SU-DHL-6 (cell line): ENCODE measurements around the gene ZNF438.

ENCODE experiments used
- H2AFZ ChIP-seq: fragments of 200-600 bp; sonication (generic); 2 replicates; pipeline ENCODE4 v1.6.1; 2014; ENCODE audit warnings: low read depth, mild to moderate bottlenecking, moderate library complexity, mixed read lengths, antibody characterized with exemption, low read length; ENCODE audit not compliant: severe bottlenecking
- H3F3A ChIP-seq: fragments of 200-600 bp; shearing (Covaris generic); 2 replicates; pipeline ENCODE4 v1.6.0; 2016; ENCODE audit warnings: antibody characterized with exemption, mild to moderate bottlenecking; ENCODE audit not compliant: insufficient read depth
- H3K27ac ChIP-seq: fragments of 200-600 bp; sonication (generic); 2 replicates; pipeline ENCODE4 v1.5.1; 2016; ENCODE audit warnings: low read depth, mild to moderate bottlenecking, low read length, moderate library complexity, mixed read lengths
- H3K27me3 ChIP-seq: fragments of 200-600 bp; sonication (generic), shearing (Covaris generic); 2 replicates; pipeline ENCODE4 v1.6.0; 2014; ENCODE audit warnings: mild to moderate bottlenecking, low read length
- H3K36me3 ChIP-seq: fragments of 200-600 bp; sonication (generic); 2 replicates; pipeline ENCODE4 v1.6.1; 2014; ENCODE audit warnings: mild to moderate bottlenecking, low read length, mixed read lengths
- H3K4me2 ChIP-seq: fragments of 300-600, 200-600 bp; shearing (Covaris generic), sonication (generic); 2 replicates; pipeline ENCODE4 v1.6.0; 2014; ENCODE audit warnings: low read length, low read depth, mild to moderate bottlenecking; ENCODE audit not compliant: poor library complexity, severe bottlenecking
- H3K4me3 ChIP-seq: fragments of 200-600 bp; sonication (generic); 2 replicates; pipeline ENCODE4 v1.5.1; 2014; ENCODE audit warnings: antibody characterized with exemption, low read length, mild to moderate bottlenecking, mixed read lengths; ENCODE audit not compliant: insufficient read depth, poor library complexity, severe bottlenecking
- H3K79me2 ChIP-seq: fragments of 200-600 bp; sonication (generic); 2 replicates; pipeline ENCODE4 v1.6.1; 2014; ENCODE audit warnings: mild to moderate bottlenecking, low read length, moderate library complexity; ENCODE audit not compliant: insufficient read depth
- H3K9ac ChIP-seq: fragments of 200-600 bp; sonication (generic); 2 replicates; pipeline ENCODE4 v1.7.0; 2014; ENCODE audit warnings: mild to moderate bottlenecking, low read length
- H3K9me2 ChIP-seq: fragments of 200-600 bp; sonication (generic); replicated peaks from 2 replicates; pipeline ENCODE4 v1.6.1; 2014; ENCODE audit warnings: low read length; ENCODE audit not compliant: insufficient read depth
- H3K9me3 ChIP-seq: fragments of 200-600 bp; sonication (generic); 2 replicates; pipeline ENCODE4 v1.6.1; 2014; ENCODE audit warnings: low read length, mixed read lengths; ENCODE audit not compliant: insufficient read depth
- H4K20me1 ChIP-seq: fragments of 200-600 bp; sonication (generic); 2 replicates; pipeline ENCODE4 v1.6.1; 2014; ENCODE audit warnings: low read depth, mild to moderate bottlenecking, antibody characterized with exemption, low read length, moderate library complexity, mixed read lengths
- EZH2phosphoT487 ChIP-seq: fragments of 200-600 bp; sonication (generic), shearing (Covaris generic); conservative IDR thresholded peaks from 2 replicates; pipeline ENCODE4 v1.6.1; 2018; ENCODE audit warnings: mild to moderate bottlenecking, antibody characterized with exemption, low read length, moderate library complexity, mixed read lengths
- TF ChIP-seq, protein P1 (sequence below): fragments of 200-600 bp; sonication (generic); IDR thresholded peaks from one replicate; pipeline ENCODE4 v1.5.1; 2017; ENCODE audit warnings: antibody characterized with exemption, mild to moderate bottlenecking, low read length, moderate library complexity; ENCODE audit not compliant: insufficient read depth, poor library complexity, severe bottlenecking

Gene ZNF438

GRCh38 chr10:30939643-30940251 lies 91.9 kb downstream of the ZNF438 start:
- Histone ChIP-seq H3K4me3 (no peak overlapping the region), H3K36me3 (no peaks in the 10 kb centered on the region)

DNA sequence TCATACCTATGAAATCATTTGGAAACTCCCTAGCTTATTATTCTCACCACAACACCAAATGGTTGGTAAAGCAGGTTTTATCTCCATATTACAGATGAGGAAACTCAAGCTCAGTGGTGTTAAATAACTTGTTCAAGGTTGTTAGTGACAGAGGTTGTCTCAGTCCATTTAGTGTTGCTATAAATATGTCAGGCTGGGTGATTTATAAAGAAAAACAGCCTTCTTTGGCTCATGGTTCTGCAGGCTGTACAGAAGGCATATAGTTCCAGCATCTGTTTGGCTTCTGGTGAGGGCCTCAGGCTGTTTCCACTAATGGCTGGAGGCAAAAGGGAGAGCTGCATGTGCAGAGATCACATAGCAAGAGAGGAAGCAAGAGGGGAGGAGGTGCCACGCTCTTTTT lies 96.6 kb downstream of the ZNF438 start:
- Histone ChIP-seq H3K36me3 (no peaks in the 10 kb centered on the region), H3K9ac (no peak overlapping the region)

More at GRCh38 chr10:30939643-30940251, 91.9 kb downstream of the ZNF438 start:
- H2AFZ ChIP-seq = no peak overlapping the region
- TF ChIP-seq, protein P1, sequence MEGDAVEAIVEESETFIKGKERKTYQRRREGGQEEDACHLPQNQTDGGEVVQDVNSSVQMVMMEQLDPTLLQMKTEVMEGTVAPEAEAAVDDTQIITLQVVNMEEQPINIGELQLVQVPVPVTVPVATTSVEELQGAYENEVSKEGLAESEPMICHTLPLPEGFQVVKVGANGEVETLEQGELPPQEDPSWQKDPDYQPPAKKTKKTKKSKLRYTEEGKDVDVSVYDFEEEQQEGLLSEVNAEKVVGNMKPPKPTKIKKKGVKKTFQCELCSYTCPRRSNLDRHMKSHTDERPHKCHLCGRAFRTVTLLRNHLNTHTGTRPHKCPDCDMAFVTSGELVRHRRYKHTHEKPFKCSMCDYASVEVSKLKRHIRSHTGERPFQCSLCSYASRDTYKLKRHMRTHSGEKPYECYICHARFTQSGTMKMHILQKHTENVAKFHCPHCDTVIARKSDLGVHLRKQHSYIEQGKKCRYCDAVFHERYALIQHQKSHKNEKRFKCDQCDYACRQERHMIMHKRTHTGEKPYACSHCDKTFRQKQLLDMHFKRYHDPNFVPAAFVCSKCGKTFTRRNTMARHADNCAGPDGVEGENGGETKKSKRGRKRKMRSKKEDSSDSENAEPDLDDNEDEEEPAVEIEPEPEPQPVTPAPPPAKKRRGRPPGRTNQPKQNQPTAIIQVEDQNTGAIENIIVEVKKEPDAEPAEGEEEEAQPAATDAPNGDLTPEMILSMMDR = no peak
- TF ChIP-seq EZH2phosphoT487 = no peak
- no peaks in the 10 kb centered on the region for H3K79me2 ChIP-seq
- H3K4me2 ChIP-seq = no peak overlapping the region
- no peaks in the 10 kb centered on the region for H3K9me2 ChIP-seq
- no peaks in the 10 kb centered on the region for H3K27me3 ChIP-seq
- H3F3A ChIP-seq = no peaks in the 10 kb centered on the region
- no peak overlapping the region for H3K9ac ChIP-seq
- no peaks in the 10 kb centered on the region for H4K20me1 ChIP-seq
- no peak overlapping the region for H3K27ac ChIP-seq
- no peaks in the 10 kb centered on the region for H3K9me3 ChIP-seq

GRCh38 chr10:30931094-30931493 lies 100.6 kb downstream of the ZNF438 start:
- Histone ChIP-seq H3K4me3 (no peak overlapping the region), H3K9ac (no peak overlapping the region), H3K79me2 (no peaks in the 10 kb centered on the region), H3K4me2 (no peak overlapping the region), H3K9me2 (no peaks in the 10 kb centered on the region), H3K9me3 (no peaks in the 10 kb centered on the region), H4K20me1 (no peaks in the 10 kb centered on the region), H3F3A (no peaks in the 10 kb centered on the region), H3K27me3 (no peaks in the 10 kb centered on the region), H2AFZ (no peak overlapping the region), H3K36me3 (no peaks in the 10 kb centered on the region), H3K27ac (no peak overlapping the region)
- TF ChIP-seq EZH2phosphoT487 = no peak
- TF ChIP-seq, protein P1 = no peak

More for the DNA sequence above, 96.6 kb downstream of the ZNF438 start:
- Histone ChIP-seq H3K9me2 (no peaks in the 10 kb centered on the region), H3K27ac (no peak overlapping the region), H3K79me2 (no peaks in the 10 kb centered on the region), H3K27me3 (no peaks in the 10 kb centered on the region), H3K4me2 (no peak overlapping the region), H4K20me1 (no peaks in the 10 kb centered on the region), H3F3A (no peaks in the 10 kb centered on the region), H3K4me3 (no peak overlapping the region), H3K9me3 (no peaks in the 10 kb centered on the region), H2AFZ (no peak overlapping the region)
- TF ChIP-seq EZH2phosphoT487 = no peak
- TF ChIP-seq, protein P1 = no peak
